Measurements from ENCODE around the gene ARHGAP18. TPM values are rescaled to one million over a fixed set of nuclear protein-coding genes. Genes with fewer than 3 reads are reported as not detected.

The ARHGAP18 gene
- total and polyA plus RNA-seq, 2 of the 13 experiments (the other 11 are each of a cell fraction or from before 2014, with no cell fraction given) = 58.2 to 115 TPM

DNA sequence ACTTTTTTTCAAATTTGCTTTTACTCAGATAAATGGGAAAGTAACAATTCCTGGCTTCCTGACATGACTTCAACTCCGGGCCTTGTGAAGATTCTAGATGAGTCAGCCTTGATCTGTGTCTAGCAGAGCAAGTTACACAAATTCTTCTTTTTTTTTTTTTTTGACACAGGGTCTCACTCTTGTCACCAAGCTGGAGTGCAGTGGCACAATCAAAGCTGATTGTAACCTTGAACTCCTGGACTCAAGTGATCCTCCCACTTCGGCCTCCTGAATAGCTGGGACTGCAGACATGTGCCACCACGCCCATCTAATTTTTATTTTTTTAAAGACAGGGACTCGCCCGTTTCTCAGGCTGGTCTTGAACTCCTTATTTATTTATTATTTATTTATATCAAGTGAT lies 7.3 kb upstream of the ARHGAP18 start (continued):
- no peak for TF ChIP-seq NONO (IDR thresholded peaks at IDR 0.05)
- TF ChIP-seq NONO (CRISPR knock-in tag; conservative IDR thresholded peaks at IDR 0.05) = peak; percentile 33; the same call in 1 of the 2 replicates
- peak; percentile 95 for TF ChIP-seq RCOR2 (CRISPR knock-in tag; IDR thresholded peaks at IDR 0.05)
- peak; percentile 37 for TF ChIP-seq SKI (IDR thresholded peaks at IDR 0.05; ENCODE audit: partially characterized antibody)
- TF ChIP-seq CHD4 (IDR thresholded peaks at IDR 0.05; ENCODE audit: borderline replicate concordance, low read length) = peak; percentile 86; the same call in 1 of the 2 replicates
- TF ChIP-seq ZNF816 (CRISPR knock-in tag; IDR thresholded peaks at IDR 0.05; ENCODE audit: borderline replicate concordance) = 0 out of 2 replicates have a peak, but pooled peaks have one; percentile 43
- peak; percentile 79 for TF ChIP-seq MYC (CRISPR knock-in tag; IDR thresholded peaks at IDR 0.05; ENCODE audit: borderline replicate concordance)
- TF ChIP-seq ZSCAN12 (CRISPR knock-in tag; IDR thresholded peaks at IDR 0.05) = no peak
- TF ChIP-seq NR2F1 (CRISPR knock-in tag; IDR thresholded peaks at IDR 0.05) = peak; percentile 20 to 50; a peak in 2 of 4 replicates
- peak; percentile 73; the same call in 1 of the 2 replicates for TF ChIP-seq ZNF878 (CRISPR knock-in tag; IDR thresholded peaks at IDR 0.05)
- peak; percentile 91 for TF ChIP-seq HMG20B (CRISPR knock-in tag; conservative IDR thresholded peaks at IDR 0.05)
- TF ChIP-seq NR0B2 (CRISPR knock-in tag; IDR thresholded peaks at IDR 0.05) = no peak
- TF ChIP-seq BCL6 (CRISPR knock-in tag; IDR thresholded peaks at IDR 0.05) = peak; percentile 89
- 0 out of 2 replicates have a peak, but pooled peaks have one; percentile 31 for TF ChIP-seq GATAD1 (CRISPR knock-in tag; IDR thresholded peaks at IDR 0.05)
- peak; percentile 63; the same call in 1 of the 2 replicates for TF ChIP-seq ARNT2 (CRISPR knock-in tag; IDR thresholded peaks at IDR 0.05; ENCODE audit: low read depth)
- TF ChIP-seq ZBTB7B (CRISPR knock-in tag; IDR thresholded peaks at IDR 0.05) = peak; percentile 86; the same call in 1 of the 2 replicates
- peak; percentile 67 for TF ChIP-seq KAT8 (CRISPR knock-in tag; IDR thresholded peaks at IDR 0.05)
- TF ChIP-seq, protein P1, sequence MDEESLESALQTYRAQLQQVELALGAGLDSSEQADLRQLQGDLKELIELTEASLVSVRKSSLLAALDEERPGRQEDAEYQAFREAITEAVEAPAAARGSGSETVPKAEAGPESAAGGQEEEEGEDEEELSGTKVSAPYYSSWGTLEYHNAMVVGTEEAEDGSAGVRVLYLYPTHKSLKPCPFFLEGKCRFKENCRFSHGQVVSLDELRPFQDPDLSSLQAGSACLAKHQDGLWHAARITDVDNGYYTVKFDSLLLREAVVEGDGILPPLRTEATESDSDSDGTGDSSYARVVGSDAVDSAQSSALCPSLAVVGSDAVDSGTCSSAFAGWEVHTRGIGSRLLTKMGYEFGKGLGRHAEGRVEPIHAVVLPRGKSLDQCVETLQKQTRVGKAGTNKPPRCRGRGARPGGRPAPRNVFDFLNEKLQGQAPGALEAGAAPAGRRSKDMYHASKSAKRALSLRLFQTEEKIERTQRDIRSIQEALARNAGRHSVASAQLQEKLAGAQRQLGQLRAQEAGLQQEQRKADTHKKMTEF (CRISPR knock-in tag; IDR thresholded peaks at IDR 0.05) = peak; percentile 97
- peak; percentile 43; the same call in 1 of the 2 replicates for TF ChIP-seq ETV5 (CRISPR knock-in tag; IDR thresholded peaks at IDR 0.05; ENCODE audit: borderline replicate concordance)
- TF ChIP-seq JARID2 (CRISPR knock-in tag; IDR thresholded peaks at IDR 0.05; ENCODE audit: insufficient replicate concordance) = no peak
- TF ChIP-seq NR2C2 (CRISPR knock-in tag; IDR thresholded peaks at IDR 0.05; ENCODE audit: borderline replicate concordance) = peak; percentile 44; the same call in 1 of the 2 replicates
- TF ChIP-seq, protein P2, sequence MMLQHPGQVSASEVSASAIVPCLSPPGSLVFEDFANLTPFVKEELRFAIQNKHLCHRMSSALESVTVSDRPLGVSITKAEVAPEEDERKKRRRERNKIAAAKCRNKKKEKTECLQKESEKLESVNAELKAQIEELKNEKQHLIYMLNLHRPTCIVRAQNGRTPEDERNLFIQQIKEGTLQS (CRISPR knock-in tag; IDR thresholded peaks at IDR 0.05) = peak; percentile 63
- peak; percentile 51; the same call in 1 of the 2 replicates for TF ChIP-seq SIX4 (CRISPR knock-in tag; IDR thresholded peaks at IDR 0.05)
- no peak for TF ChIP-seq ZNF552 (CRISPR knock-in tag; IDR thresholded peaks at IDR 0.05; ENCODE audit: borderline replicate concordance)
- TF ChIP-seq SOX6 (IDR thresholded peaks at IDR 0.05) = no peak
- TF ChIP-seq SOX6 (CRISPR knock-in tag; IDR thresholded peaks at IDR 0.05) = peak; percentile 93
